HEK293T (cell line): ENCODE results near the gene GHR.

Source experiments
- HDGF ChIP-seq: fragments of 450-650 bp; IDR thresholded peaks from 2 replicates; pipeline ENCODE4 v1.6.1; 2017; ENCODE audit warnings: antibody characterized with exemption, borderline replicate concordance
- TARDBP ChIP-seq: fragments of 450-650 bp; IDR thresholded peaks from 2 replicates; pipeline ENCODE4 v1.6.1; 2016

DNA sequence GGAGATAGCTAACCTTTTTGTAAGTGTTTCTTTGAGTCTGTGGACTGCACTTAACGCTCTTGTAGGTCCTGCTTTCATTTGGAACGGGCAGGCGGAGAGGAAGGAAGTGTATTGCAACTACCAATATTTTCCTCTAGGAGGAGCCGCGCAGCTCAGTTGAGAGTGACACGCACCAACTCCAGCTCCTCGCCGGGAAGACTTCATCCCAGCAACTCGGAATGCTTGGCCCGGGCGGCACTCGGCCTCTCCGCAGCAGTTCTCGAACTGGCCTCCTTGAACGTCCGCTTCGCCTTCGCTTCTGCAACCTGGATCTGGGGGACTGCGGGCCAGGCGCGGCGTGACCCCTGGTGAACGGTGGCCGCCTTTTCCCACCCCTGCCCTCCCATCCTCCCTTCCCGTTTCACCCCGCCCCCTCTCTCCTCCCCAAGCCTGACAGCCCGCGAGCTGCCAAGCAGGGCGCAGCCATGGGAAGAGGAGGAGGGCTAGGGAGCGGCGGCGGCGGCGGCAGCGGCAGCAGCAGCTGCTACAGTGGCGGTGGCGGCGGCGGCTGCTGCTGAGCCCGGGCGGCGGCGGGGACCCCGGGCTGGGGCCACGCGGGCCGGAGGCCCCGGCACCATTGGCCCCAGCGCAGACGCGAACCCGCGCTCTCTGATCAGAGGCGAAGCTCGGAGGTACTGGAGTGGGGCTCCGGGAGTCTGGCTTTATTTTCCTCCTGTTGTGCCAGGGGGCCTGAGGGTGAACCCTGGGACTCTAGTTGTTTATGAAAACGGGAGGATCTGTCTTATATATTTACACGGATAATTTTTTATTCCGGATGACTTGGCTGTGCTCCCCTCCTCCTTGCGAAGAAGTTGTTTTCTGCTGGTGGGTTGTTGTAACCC, at the start of gene GHR:
- TF ChIP-seq HDGF = no peak
- TF ChIP-seq TARDBP = no peak
